ENCODE data around the gene ARHGEF28.

The ARHGEF28 gene

GRCh38 chr5:73913971-73914370 lies 288.0 kb downstream of the ARHGEF28 start:
- no peak for DNase-seq

GRCh38 chr5:73915345-73915744 lies 289.3 kb downstream of the ARHGEF28 start:
- DNase-seq: no peak

GRCh38 chr5:73917433-73917832 lies 291.4 kb downstream of the ARHGEF28 start:
- peak; percentile 82 for DNase-seq

GRCh38 chr5:73917891-73918290 lies 291.9 kb downstream of the ARHGEF28 start:
- no peak for DNase-seq

- DNase-seq: no peak
These were observed 292.8 kb downstream of the ARHGEF28 start for GRCh38 chr5:73918791-73919221.

- no peak for DNase-seq
These were observed 295.7 kb downstream of the ARHGEF28 start for GRCh38 chr5:73921741-73922140.

GRCh38 chr5:73922224-73922623 lies 296.2 kb downstream of the ARHGEF28 start:
- DNase-seq: no peak

GRCh38 chr5:73922875-73923557 lies 297.0 kb downstream of the ARHGEF28 start:
- DNase-seq: no peak

GRCh38 chr5:73928476-73929070 lies 302.6 kb downstream of the ARHGEF28 start:
- DNase-seq: no peak

GRCh38 chr5:73935719-73936118 lies 309.7 kb downstream of the ARHGEF28 start:
- DNase-seq: no peak

GRCh38 chr5:73938280-73938937 lies 312.4 kb downstream of the ARHGEF28 start:
- no peak for DNase-seq

- no peak for DNase-seq
These were observed 312.9 kb downstream of the ARHGEF28 start for GRCh38 chr5:73938938-73939320.

GRCh38 chr5:73939557-73939956 lies 313.6 kb downstream of the ARHGEF28 start:
- no peak for DNase-seq

- DNase-seq: no peak
These were observed 314.0 kb downstream of the ARHGEF28 start for GRCh38 chr5:73940026-73940425.

GRCh38 chr5:73940801-73941200 lies 314.8 kb downstream of the ARHGEF28 start:
- no peak for DNase-seq

- DNase-seq: no peak
These were observed 316.8 kb downstream of the ARHGEF28 start for GRCh38 chr5:73942783-73943182.

- DNase-seq: no peak
These were observed 317.4 kb downstream of the ARHGEF28 start for GRCh38 chr5:73943397-73943796.

- no peak for DNase-seq
These were observed 318.6 kb downstream of the ARHGEF28 start for GRCh38 chr5:73944581-73944980.

GRCh38 chr5:73945505-73945904 lies 319.5 kb downstream of the ARHGEF28 start:
- no peak for DNase-seq

- no peak for DNase-seq
These were observed 320.3 kb downstream of the ARHGEF28 start for GRCh38 chr5:73946278-73946677.

GRCh38 chr5:73946919-73947602 lies 321.1 kb downstream of the ARHGEF28 start:
- peak; percentile 44 for DNase-seq

- DNase-seq: peak; percentile 35
These were observed 322.1 kb downstream of the ARHGEF28 start for GRCh38 chr5:73947906-73948640.

- no peak for DNase-seq
These were observed 322.7 kb downstream of the ARHGEF28 start for GRCh38 chr5:73948720-73949119.
